Right hindlimb (tissue), 1 donor: ENCODE data around the gene MAZ.

Source experiments
- DNase-seq: peaks from one replicate; pipeline ENCODE4 v3.0.0-alpha.2; 2018

MAZ gene

GRCh38 chr16:29858149-29858849 lies 52.0 kb downstream of the MAZ start:
- DNase-seq: no peak

GRCh38 chr16:29858974-29859373 lies 52.6 kb downstream of the MAZ start:
- no peak for DNase-seq

- no peak for DNase-seq
Measured at GRCh38 chr16:29860218-29860617, 53.9 kb downstream of the MAZ start.
